ENCODE data around the gene VAMP7.
"Not testable (repeated sequence)": the region's sequence is repeated elsewhere in the genome, so short reads cannot be mapped to it uniquely, and the experiment has no call there.

The VAMP7 gene

GRCh38 chrX:155881158-155881993 lies at the start of gene VAMP7:
VAMP7 (plus strand) TSS chrX:155881345; CDS start chrX:155889467, 8,122 bp downstream.
- DNase-seq (ENCODE audit: extremely low read depth, low read depth), result peak; percentile 60
- TF ChIP-seq CTCF (IDR thresholded peaks at IDR 0.05; ENCODE audit: low read depth, low read length), result no peak

GRCh38 chrX:155841232-155841631 lies 39.9 kb upstream of the VAMP7 start:
- no peak for DNase-seq (ENCODE audit: extremely low read depth, low read depth)
- no peak for TF ChIP-seq CTCF (IDR thresholded peaks at IDR 0.05; ENCODE audit: low read depth, low read length)

GRCh38 chrX:155851786-155852185 lies 29.4 kb upstream of the VAMP7 start:
- DNase-seq (ENCODE audit: extremely low read depth, low read depth), result not testable (repeated sequence)

GRCh38 chrX:155857561-155857960 lies 23.6 kb upstream of the VAMP7 start:
- no peak; the same call in 1 of the 2 replicates for TF ChIP-seq CTCF (IDR thresholded peaks at IDR 0.05; ENCODE audit: low read depth, low read length)
- DNase-seq (ENCODE audit: extremely low read depth, low read depth), result no peak

- DNase-seq (ENCODE audit: extremely low read depth, low read depth), result no peak
- no peak; the same call in 1 of the 2 replicates for TF ChIP-seq CTCF (IDR thresholded peaks at IDR 0.05; ENCODE audit: low read depth, low read length)
Measured at GRCh38 chrX:155864655-155865054, 16.5 kb upstream of the VAMP7 start.

GRCh38 chrX:155865193-155865592 lies 16.0 kb upstream of the VAMP7 start:
- no peak for TF ChIP-seq CTCF (IDR thresholded peaks at IDR 0.05; ENCODE audit: low read depth, low read length)
- DNase-seq (ENCODE audit: extremely low read depth, low read depth), result no peak

- no peak for TF ChIP-seq CTCF (IDR thresholded peaks at IDR 0.05; ENCODE audit: low read depth, low read length)
- no peak for DNase-seq (ENCODE audit: extremely low read depth, low read depth)
Measured at GRCh38 chrX:155867821-155868220, 13.3 kb upstream of the VAMP7 start.

- no peak for TF ChIP-seq CTCF (IDR thresholded peaks at IDR 0.05; ENCODE audit: low read depth, low read length)
- DNase-seq (ENCODE audit: extremely low read depth, low read depth), result no peak
Measured at GRCh38 chrX:155870958-155871357, 10.2 kb upstream of the VAMP7 start.
